Chondrocyte (in vitro differentiated cells): Measurements from ENCODE around the gene CAPN2. TPM values are rescaled to one million over a fixed set of nuclear protein-coding genes. Genes with fewer than 3 reads are reported as not detected.

Experiments
- DNase-seq: peaks from one replicate; pipeline ENCODE4 v3.0.0; 2021; ENCODE audit warnings: mixed read lengths, low spot score
- H3K27ac Mint-ChIP-seq: one replicate; pipeline ENCODE4 v1.8.0; 2021; ENCODE audit warnings: mild to moderate bottlenecking, moderate library complexity, mixed read lengths; ENCODE audit not compliant: unreplicated experiment
- H3K27me3 Mint-ChIP-seq: 2 replicates; pipeline ENCODE4 v1.8.0; 2021; ENCODE audit warnings: low read depth, mixed read lengths
- H3K36me3 Mint-ChIP-seq: 2 replicates; pipeline ENCODE4 v1.8.0; 2021; ENCODE audit warnings: low read depth, mixed read lengths
- H3K4me1 Mint-ChIP-seq: 2 replicates; pipeline ENCODE4 v1.8.0; 2021; ENCODE audit warnings: low read depth, mild to moderate bottlenecking, mixed read lengths
- H3K4me3 Mint-ChIP-seq: one replicate; pipeline ENCODE4 v1.8.0; 2021; ENCODE audit warnings: mild to moderate bottlenecking, moderate library complexity, mixed read lengths; ENCODE audit not compliant: unreplicated experiment
- H3K9me3 Mint-ChIP-seq: 2 replicates; pipeline ENCODE4 v1.8.0; 2021; ENCODE audit warnings: low read depth, mixed read lengths
- total RNA-seq: library from RNA; stranded (reverse); gene quantifications from 3 replicates; pipeline ENCODE4 v1.2.1, GENCODE V29; 2021
- TF ChIP-seq, protein P1 (sequence below): fragments of 200-600 bp; sonication (generic); IDR thresholded peaks from 2 replicates; pipeline ENCODE4 v1.5.0; 2021; ENCODE audit warnings: antibody characterized with exemption, mild to moderate bottlenecking, moderate library complexity

Gene CAPN2
- total RNA-seq, 1 donor from 2014 or later, result 241 TPM

DNA sequence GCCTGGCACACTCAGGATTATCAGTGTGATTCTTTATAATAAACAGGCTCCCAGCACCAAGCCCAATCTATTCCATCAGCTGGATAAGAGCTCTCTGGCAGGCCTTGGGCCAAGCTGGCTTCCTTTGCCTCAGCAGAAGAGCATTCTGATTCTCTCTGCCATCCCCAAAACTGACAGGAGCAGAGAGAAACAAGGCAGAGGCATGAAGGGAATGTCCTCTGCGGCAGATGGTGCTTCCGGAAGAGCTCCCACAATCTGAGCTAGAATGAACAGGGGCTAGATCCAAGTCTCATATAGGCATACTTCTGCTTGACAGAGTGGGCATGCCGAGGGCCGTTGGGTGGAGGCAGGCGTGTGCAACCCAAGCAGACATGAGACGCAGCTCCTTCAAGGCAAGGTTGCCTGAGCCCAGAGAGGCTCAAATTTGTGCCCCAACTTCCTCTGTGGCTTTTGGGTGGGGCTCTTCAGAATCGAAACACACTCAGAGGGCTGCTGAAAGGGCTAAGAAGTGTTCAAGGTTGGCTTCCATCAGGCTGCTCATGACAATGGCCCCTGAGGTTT, 4.0 kb downstream of the CAPN2 start:
- no peaks in the 10 kb centered on the region for H3K9me3 Mint-ChIP-seq
- no peak overlapping the region for H3K4me3 Mint-ChIP-seq
- DNase-seq, result peak; percentile 52
- H3K27me3 Mint-ChIP-seq, result no peaks in the 10 kb centered on the region
- H3K4me1 Mint-ChIP-seq, result peaks cover 89% of the 10 kb centered on the region
- TF ChIP-seq, protein P1, sequence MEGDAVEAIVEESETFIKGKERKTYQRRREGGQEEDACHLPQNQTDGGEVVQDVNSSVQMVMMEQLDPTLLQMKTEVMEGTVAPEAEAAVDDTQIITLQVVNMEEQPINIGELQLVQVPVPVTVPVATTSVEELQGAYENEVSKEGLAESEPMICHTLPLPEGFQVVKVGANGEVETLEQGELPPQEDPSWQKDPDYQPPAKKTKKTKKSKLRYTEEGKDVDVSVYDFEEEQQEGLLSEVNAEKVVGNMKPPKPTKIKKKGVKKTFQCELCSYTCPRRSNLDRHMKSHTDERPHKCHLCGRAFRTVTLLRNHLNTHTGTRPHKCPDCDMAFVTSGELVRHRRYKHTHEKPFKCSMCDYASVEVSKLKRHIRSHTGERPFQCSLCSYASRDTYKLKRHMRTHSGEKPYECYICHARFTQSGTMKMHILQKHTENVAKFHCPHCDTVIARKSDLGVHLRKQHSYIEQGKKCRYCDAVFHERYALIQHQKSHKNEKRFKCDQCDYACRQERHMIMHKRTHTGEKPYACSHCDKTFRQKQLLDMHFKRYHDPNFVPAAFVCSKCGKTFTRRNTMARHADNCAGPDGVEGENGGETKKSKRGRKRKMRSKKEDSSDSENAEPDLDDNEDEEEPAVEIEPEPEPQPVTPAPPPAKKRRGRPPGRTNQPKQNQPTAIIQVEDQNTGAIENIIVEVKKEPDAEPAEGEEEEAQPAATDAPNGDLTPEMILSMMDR, result no peak
- H3K27ac Mint-ChIP-seq, result peak overlapping the region; percentile 60
- H3K36me3 Mint-ChIP-seq, result peaks cover 20% of the 10 kb centered on the region

DNA sequence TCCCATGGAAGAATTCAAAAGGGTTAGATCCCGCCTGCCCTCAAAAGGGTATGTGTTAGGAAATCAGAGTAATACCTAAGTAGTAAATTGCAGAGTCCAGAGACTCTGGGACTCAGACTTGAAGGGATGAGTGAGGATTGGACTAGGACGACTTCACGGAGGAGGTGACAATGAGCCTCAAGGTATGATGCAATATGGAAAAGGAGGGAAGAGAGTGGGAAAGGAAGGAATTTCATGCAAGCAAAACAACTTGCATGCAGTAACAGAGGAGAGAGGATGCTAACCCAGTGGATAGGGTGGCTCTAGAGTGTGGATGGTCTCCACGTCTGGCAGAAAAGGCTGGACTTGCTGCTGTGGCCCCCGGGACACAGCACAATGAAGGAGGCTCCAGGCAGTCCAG, 4.8 kb downstream of the CAPN2 start:
- no peaks in the 10 kb centered on the region for H3K27me3 Mint-ChIP-seq
- no peak for DNase-seq
- peaks cover 88% of the 10 kb centered on the region for H3K4me1 Mint-ChIP-seq
- H3K27ac Mint-ChIP-seq, result peak overlapping the region; percentile 58
- no peak overlapping the region for H3K4me3 Mint-ChIP-seq
- H3K9me3 Mint-ChIP-seq, result no peaks in the 10 kb centered on the region
- TF ChIP-seq, protein P1, result no peak
- H3K36me3 Mint-ChIP-seq, result peaks cover 26% of the 10 kb centered on the region

DNA sequence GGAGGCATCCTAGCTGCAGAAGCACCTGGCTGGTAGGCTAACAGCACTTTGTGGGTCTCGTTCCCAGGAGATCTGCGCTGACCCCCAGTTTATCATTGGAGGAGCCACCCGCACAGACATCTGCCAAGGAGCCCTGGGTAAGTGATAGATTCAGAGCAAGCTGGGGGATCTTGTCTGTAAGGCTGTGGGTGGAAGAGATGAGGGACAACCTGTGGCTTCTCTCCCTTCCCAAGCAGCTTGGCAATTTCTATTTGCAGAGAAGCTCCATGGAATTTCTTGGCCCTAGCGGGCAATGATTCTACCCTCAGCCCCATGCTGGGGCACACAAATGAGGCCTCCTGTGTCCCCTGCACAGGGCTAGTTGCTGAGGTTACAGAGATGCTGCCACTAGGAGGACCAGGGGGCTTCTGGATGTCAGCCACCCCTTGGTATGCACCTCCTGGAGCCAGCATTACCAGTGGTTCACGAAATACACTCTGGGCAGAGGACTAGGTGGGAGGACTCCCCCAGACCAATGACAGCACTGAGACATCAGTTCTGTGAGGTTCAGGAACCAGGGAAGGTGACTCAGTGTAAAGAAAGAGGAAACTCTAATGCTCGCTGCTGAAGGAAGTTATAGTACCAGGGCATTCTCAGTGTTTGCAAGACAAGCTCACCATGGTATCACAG, 5.5 kb downstream of the CAPN2 start:
- DNase-seq, result peak; percentile 42
- H3K27ac Mint-ChIP-seq, result peak overlapping the region; percentile 29
- H3K9me3 Mint-ChIP-seq, result no peaks in the 10 kb centered on the region
- H3K4me3 Mint-ChIP-seq, result no peak overlapping the region
- no peaks in the 10 kb centered on the region for H3K27me3 Mint-ChIP-seq
- TF ChIP-seq, protein P1, result no peak
- peaks cover 26% of the 10 kb centered on the region for H3K36me3 Mint-ChIP-seq
- peaks cover 87% of the 10 kb centered on the region for H3K4me1 Mint-ChIP-seq

DNA sequence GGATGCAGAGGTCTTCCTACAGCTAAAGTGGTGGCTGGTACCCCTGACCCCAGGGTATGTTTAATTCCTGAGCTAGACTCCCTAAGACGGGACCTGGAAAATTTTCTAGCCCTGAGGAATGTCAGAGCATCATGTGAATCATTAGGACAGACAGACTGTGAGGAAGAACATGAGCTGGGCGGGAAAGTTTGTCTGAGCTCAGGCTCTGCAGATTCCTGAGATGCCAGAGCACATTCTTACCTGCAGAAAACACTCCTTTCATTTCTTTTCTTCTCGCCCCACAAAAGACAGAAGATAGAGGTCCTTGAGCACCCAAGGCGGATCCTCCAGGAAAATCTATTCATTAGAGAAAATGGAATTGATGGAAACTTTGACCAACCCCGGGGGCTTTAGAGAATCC, 6.5 kb downstream of the CAPN2 start:
- H3K27ac Mint-ChIP-seq, result peak overlapping the region; percentile 75
- no peaks in the 10 kb centered on the region for H3K27me3 Mint-ChIP-seq
- H3K4me3 Mint-ChIP-seq, result no peak overlapping the region
- H3K9me3 Mint-ChIP-seq, result no peaks in the 10 kb centered on the region
- TF ChIP-seq, protein P1, result no peak
- H3K36me3 Mint-ChIP-seq, result peaks cover 26% of the 10 kb centered on the region
- H3K4me1 Mint-ChIP-seq, result peaks cover 80% of the 10 kb centered on the region
- DNase-seq, result no peak

DNA sequence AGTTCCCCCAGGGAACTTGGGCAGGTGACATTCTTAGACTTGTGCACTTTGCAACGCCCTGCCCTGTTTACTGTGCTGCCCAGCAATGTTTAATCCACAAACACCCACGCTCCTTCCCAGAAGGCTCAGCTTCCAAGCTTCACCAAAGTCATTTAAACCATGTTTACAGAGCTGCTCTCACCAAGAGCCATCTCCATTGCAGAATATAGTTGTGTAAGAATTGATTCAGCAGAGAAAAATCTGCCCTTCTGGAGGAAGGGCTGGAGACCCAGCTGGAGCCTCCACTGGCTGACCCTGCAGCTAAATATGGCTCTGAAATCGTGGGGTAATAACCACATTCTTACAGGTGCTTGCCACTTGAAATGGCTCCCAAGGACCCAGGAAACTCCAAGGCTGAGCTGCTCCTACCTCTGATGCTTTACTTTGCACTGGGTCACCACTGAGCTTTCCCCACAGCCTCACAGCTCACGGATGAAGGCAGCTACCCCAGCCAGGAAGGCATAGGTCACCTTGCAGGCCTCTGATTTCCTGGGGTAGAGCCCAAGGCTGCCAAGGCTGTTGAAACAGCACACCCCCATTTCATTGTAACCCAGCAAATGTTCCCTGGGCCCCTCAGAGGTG, 8.7 kb downstream of the CAPN2 start:
- Mint-ChIP-seq H3K4me1 (peaks cover 78% of the 10 kb centered on the region), H3K9me3 (no peaks in the 10 kb centered on the region), H3K27me3 (no peaks in the 10 kb centered on the region), H3K4me3 (no peak overlapping the region), H3K36me3 (peaks cover 28% of the 10 kb centered on the region), H3K27ac (peak overlapping the region; percentile 93)
- TF ChIP-seq, protein P1, result no peak
- DNase-seq, result peak; percentile 49
